ENCODE data around the gene FOXK2.
A peak's percentile ranks its signal among the peaks of the same experiment; 100 is the strongest.

Gene FOXK2

GRCh38 chr17:82518826-82519810 lies at the start of gene FOXK2:
Gene FOXK2, plus strand, starts transcription at chr17:82519732. Its CDS starts 157 bp downstream, at chr17:82519889.
- DNase-seq (ENCODE audit: low spot score), result peak; percentile 96

DNA sequence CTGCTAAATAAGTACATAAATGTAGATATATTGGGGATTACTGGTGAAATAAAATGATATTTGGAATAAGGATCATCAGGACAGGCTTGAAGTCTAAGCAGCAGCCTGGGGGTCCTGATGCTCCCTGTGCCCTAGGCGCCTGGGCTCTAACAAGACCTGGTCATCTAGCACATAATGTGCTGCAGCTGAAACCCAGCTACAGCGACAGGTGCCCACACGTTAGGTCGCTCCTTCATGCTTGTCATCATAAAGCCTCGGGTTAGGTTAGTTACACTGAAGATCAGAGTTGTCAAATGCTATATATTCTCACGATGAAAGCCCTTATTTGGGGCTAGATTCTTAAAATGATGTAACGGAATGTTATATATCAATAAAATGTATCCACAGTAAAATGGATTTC lies 49.5 kb upstream of the FOXK2 start:
- DNase-seq (ENCODE audit: low spot score), result no peak

DNA sequence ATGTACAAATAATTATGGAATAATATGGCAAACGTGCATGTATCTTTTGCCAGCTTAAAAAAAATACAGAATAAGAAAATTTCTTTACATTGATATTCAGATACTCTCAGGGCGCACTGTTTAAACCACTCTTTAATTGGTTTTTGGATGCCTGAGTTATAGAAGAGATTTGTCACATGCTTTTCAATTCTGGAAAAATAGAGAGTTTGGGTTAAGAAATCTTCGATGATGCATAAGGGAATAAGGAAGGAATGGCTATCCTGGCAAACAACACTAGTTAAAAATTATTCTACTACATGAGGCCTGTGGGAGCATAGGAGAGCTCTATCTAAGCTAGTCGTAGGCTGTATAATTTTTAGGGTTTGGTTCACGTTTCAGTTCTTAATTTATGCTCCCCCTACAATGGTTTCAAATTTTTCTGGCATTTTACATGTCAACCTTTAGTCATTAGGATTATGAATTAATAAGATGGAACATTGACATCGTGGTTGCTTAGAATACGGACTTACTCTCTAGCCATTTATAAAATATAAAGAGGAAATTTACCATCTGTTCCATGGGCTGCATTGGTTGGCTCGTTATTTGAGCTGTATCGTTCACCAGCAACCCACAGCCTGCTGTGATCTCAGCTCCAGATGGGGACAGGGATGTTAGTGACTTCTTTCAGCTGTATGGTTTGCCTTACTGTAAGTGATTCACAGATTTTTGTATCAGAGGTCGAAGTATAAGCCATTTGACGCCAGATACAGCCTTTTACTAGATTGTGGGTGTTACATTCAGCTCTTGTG lies 45.1 kb upstream of the FOXK2 start:
- DNase-seq (ENCODE audit: low spot score), result no peak

GRCh38 chr17:82475458-82475857 lies 44.1 kb upstream of the FOXK2 start:
- DNase-seq (ENCODE audit: low spot score), result no peak

DNA sequence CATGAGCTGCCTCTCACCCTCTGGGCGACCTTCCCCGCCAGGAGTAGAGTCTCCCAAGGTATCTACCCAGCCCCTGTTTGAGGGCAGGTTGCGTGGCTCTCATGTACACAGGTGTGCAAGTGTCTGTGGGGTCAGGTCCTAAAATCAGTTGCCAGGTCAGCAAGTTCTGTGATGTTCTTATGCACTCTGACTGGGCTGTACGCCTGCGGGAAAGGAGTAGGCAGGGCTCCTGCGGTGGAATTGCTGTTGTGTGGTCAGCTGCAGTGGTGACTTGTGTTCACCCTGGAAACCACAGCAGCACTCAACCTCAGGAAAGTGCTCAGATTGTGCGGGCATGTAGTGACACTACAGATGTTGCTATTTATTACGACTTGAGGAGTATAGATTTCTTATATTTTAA lies 41.6 kb upstream of the FOXK2 start:
- DNase-seq (ENCODE audit: low spot score), result no peak

DNA sequence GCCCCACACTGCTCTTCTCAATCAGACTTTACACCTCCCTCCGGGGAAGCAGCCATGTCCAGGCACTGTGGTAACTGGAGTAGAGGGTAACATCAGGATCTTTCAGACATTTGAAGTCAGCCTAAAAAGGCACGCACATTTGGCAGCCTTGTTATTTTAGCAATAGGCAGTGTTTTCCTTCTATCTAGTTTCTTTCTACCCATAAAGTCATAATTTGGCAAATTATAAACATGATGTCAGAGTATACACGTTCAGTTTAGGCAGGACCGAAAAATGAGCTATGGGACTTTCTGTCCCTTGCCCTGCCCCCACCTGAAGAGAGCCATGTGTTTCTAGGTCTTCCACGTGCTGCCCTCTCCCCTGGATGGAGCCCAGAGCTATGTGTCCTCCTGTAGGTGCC lies 39.9 kb upstream of the FOXK2 start:
- DNase-seq (ENCODE audit: low spot score), result no peak

GRCh38 chr17:82480318-82480717 lies 39.2 kb upstream of the FOXK2 start:
- no peak for DNase-seq (ENCODE audit: low spot score)

- DNase-seq (ENCODE audit: low spot score), result no peak
Measured at GRCh38 chr17:82483204-82483660, 36.3 kb upstream of the FOXK2 start.

GRCh38 chr17:82483836-82484235 lies 35.7 kb upstream of the FOXK2 start:
- no peak for DNase-seq (ENCODE audit: low spot score)

- DNase-seq (ENCODE audit: low spot score), result no peak
Measured at GRCh38 chr17:82486231-82487094, 33.1 kb upstream of the FOXK2 start.

GRCh38 chr17:82487910-82488309 lies 31.6 kb upstream of the FOXK2 start:
- no peak for DNase-seq (ENCODE audit: low spot score)

DNA sequence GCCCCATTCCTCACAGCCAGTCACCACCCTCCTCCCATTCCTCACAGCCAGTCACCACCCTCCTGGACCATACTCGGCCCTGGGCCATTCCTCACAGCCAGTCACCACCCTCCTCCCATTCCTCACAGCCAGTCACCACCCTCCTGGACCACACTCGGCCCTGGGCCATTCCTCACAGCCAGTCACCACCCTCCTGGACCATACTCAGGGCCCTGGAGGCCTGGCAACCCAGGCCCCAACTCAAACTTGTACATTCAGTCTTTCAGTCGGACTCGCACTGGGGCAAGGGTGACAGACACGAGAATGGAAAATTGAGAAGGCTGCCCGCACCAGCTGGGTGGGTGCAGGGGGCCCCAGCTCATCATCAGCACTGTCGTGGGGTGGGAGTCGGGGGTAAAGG lies 30.4 kb upstream of the FOXK2 start:
- no peak for DNase-seq (ENCODE audit: low spot score)

- DNase-seq (ENCODE audit: low spot score), result no peak
Measured at GRCh38 chr17:82489851-82490511, 29.6 kb upstream of the FOXK2 start.

DNA sequence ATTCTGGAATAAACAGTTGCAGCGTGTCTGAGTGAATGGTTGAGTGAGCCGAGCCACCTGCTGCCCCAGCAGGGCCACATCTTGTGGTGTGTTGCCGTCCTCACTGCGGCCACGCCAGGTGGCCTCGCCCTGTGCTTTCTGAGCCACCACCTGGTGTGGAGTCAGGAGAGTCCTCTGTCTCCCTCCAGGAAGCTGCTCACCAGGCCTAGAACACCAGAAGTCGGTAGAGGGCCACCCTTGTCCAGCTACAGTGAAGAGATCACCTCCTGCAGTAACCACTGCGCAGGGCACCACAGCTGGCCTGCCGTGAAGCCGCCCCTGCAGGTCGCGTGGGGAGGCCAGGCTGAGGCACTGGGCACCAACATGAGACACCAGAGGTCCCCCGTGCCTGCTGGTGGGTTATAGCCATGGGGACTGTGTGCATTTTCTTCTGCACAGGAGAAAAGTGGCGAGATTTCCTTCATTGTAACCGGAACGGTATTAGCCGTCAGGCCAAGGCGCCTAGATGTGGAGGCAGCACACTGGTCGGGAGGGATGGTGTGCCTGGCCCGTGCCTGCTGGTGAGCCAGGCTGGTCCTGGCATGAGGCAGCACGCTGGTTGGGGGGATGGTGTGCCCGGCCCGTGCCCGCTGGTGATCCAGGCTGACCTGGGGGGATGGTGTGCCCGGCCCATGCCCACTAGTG lies 28.9 kb upstream of the FOXK2 start:
- DNase-seq (ENCODE audit: low spot score), result no peak

DNA sequence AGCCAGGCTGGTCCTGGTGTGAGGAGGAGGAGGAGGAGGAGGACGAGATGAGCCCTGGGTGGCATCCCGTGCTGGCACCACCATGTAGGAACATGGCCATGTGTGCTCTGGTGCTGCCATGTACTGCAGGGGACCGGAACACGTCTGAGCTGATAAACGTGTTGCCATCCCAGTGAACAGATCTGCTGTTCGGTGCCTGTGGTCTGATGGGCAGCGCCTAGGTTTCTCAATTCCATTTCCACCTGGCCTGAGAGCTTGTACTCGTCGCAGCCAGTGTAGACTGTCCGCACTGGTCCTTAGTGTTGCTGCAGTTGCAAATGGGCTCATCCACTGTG lies 28.4 kb upstream of the FOXK2 start:
- DNase-seq (ENCODE audit: low spot score), result no peak

GRCh38 chr17:82491533-82491932 lies 28.0 kb upstream of the FOXK2 start:
- DNase-seq (ENCODE audit: low spot score), result no peak

- no peak for DNase-seq (ENCODE audit: low spot score)
Measured at GRCh38 chr17:82492643-82493225, 26.8 kb upstream of the FOXK2 start.

- no peak for DNase-seq (ENCODE audit: low spot score)
Measured at GRCh38 chr17:82493226-82493781, 26.2 kb upstream of the FOXK2 start.

GRCh38 chr17:82494236-82495055 lies 25.1 kb upstream of the FOXK2 start:
- DNase-seq (ENCODE audit: low spot score), result peak; percentile 93
